HepG2 (cell line): ENCODE data around the gene CCDC82.

Experiments
- ATF2 ChIP-seq: sonication (generic); formaldehyde crosslinking; IDR thresholded peaks from 2 replicates; pipeline ENCODE4 v1.4.0; 2020; ENCODE audit warnings: missing genetic modification reagents
- CTCF ChIP-seq: sonication (generic); formaldehyde crosslinking; IDR thresholded peaks from 2 replicates; pipeline ENCODE4 v1.5.0; 2020; ENCODE audit warnings: mild to moderate bottlenecking, missing genetic modification reagents, moderate library complexity
- FOXJ3 ChIP-seq: sonication (generic); formaldehyde crosslinking; IDR thresholded peaks from 2 replicates; pipeline ENCODE4 v1.4.0; 2020; ENCODE audit warnings: missing genetic modification reagents, mild to moderate bottlenecking, borderline replicate concordance
- FOXM1 ChIP-seq: sonication (generic); formaldehyde crosslinking; IDR thresholded peaks from 2 replicates; pipeline ENCODE4 v1.5.0; 2020; ENCODE audit warnings: missing genetic modification reagents
- MXI1 ChIP-seq: IDR thresholded peaks from 3 replicates; pipeline ENCODE4 v1.6.1; 2012; ENCODE audit warnings: low read depth, low read length, inconsistent platforms, borderline replicate concordance
- POLR2AphosphoS5 ChIP-seq: IDR thresholded peaks from 2 replicates; pipeline ENCODE4 v1.6.1; 2012; ENCODE audit warnings: low read depth, low read length
- SIN3A ChIP-seq: IDR thresholded peaks from 2 replicates; pipeline ENCODE4 v1.6.1; 2011; ENCODE audit warnings: low read depth, mild to moderate bottlenecking, control low read depth, low read length, borderline replicate concordance
- YY1 ChIP-seq: IDR thresholded peaks from 2 replicates; pipeline ENCODE4 v1.6.1; 2011; ENCODE audit warnings: low read length, low read depth, moderate library complexity, mild to moderate bottlenecking; ENCODE audit not compliant: insufficient read depth, insufficient replicate concordance
- ZKSCAN8 ChIP-seq: IDR thresholded peaks from 2 replicates; pipeline ENCODE4 v1.6.1; 2016; ENCODE audit warnings: borderline replicate concordance, missing genetic modification reagents, missing compliant biosample characterization
- ZNF468 ChIP-seq: sonication (generic); formaldehyde crosslinking; IDR thresholded peaks from 2 replicates; pipeline ENCODE4 v1.8.0; 2022; ENCODE audit warnings: mild to moderate bottlenecking, moderate library complexity, missing genetic modification reagents
- ZNF781 ChIP-seq: sonication (generic); formaldehyde crosslinking; IDR thresholded peaks from 2 replicates; pipeline ENCODE4 v1.5.1; 2020; ENCODE audit warnings: borderline replicate concordance, mild to moderate bottlenecking, missing genetic modification reagents; ENCODE audit errors: not compliant biosample characterization

DNA sequence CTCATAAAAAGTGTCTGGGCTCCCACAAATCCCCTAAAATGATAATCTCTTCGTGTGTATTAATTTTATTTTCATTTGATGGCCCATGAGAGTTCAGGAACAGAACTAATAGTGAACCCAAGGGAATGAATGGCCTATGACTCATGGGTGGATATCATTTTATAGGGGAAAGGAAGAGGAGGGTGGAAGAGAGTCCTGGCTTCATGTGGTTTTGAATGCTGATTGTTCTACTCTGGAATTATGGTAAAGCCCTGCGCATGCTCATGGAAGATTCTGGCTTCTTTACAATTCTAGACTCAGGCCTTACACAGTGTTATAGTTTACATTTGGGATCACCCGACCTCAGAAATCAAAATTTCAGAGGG is 82.0 kb downstream of the CCDC82 start:
- no peak for TF ChIP-seq SIN3A
- no peak for TF ChIP-seq ATF2 (CRISPR knock-in tag)
- no peak for TF ChIP-seq ZNF781 (CRISPR knock-in tag)
- no peak for TF ChIP-seq FOXJ3 (CRISPR knock-in tag)
- TF ChIP-seq MXI1 = no peak
- TF ChIP-seq ZNF468 (CRISPR knock-in tag) = no peak
- no peak for TF ChIP-seq CTCF
- TF ChIP-seq FOXM1 = no peak
- no peak for TF ChIP-seq ZKSCAN8 (CRISPR knock-in tag)
- TF ChIP-seq YY1 = no peak
- no peak for TF ChIP-seq POLR2AphosphoS5
